HG02973 (cell line): ENCODE results near the gene PTPN4.

Source experiments
- ATAC-seq: cut with Tn5 transposase; IDR thresholded peaks from one replicate; pipeline ENCODE4 v1.9.1; 2021; ENCODE audit warnings: moderate library complexity; ENCODE audit not compliant: unreplicated experiment

PTPN4 gene

GRCh38 chr2:119759451-119760236 lies at the start of gene PTPN4:
PTPN4 (plus strand) TSS chr2:119759922; CDS start chr2:119809854, 49,932 bp downstream.
- ATAC-seq: peak; percentile 95

- ATAC-seq: no peak
These were observed 49.4 kb upstream of the PTPN4 start for GRCh38 chr2:119710281-119710680.

- ATAC-seq: no peak
These were observed 48.4 kb upstream of the PTPN4 start for GRCh38 chr2:119711352-119711751.

GRCh38 chr2:119712571-119712970 lies 47.2 kb upstream of the PTPN4 start:
- ATAC-seq: no peak

GRCh38 chr2:119713819-119714490 lies 45.8 kb upstream of the PTPN4 start:
- no peak for ATAC-seq

GRCh38 chr2:119715409-119716283 lies 44.1 kb upstream of the PTPN4 start:
- no peak for ATAC-seq

- no peak for ATAC-seq
These were observed 43.4 kb upstream of the PTPN4 start for GRCh38 chr2:119716284-119716672.

- no peak for ATAC-seq
These were observed 41.0 kb upstream of the PTPN4 start for GRCh38 chr2:119718501-119719260.

GRCh38 chr2:119719261-119719627 lies 40.5 kb upstream of the PTPN4 start:
- ATAC-seq: no peak

- no peak for ATAC-seq
These were observed 38.7 kb upstream of the PTPN4 start for GRCh38 chr2:119721043-119721442.

GRCh38 chr2:119721462-119721861 lies 38.3 kb upstream of the PTPN4 start:
- no peak for ATAC-seq

- ATAC-seq: no peak
These were observed 37.8 kb upstream of the PTPN4 start for GRCh38 chr2:119721904-119722303.

GRCh38 chr2:119723186-119723585 lies 36.5 kb upstream of the PTPN4 start:
- ATAC-seq: no peak

- ATAC-seq: no peak
These were observed 35.8 kb upstream of the PTPN4 start for GRCh38 chr2:119723784-119724467.

- no peak for ATAC-seq
These were observed 34.9 kb upstream of the PTPN4 start for GRCh38 chr2:119724656-119725485.

GRCh38 chr2:119727493-119727892 lies 32.2 kb upstream of the PTPN4 start:
- no peak for ATAC-seq

- ATAC-seq: no peak
These were observed 31.3 kb upstream of the PTPN4 start for GRCh38 chr2:119728421-119728820.

- ATAC-seq: no peak
These were observed 29.0 kb upstream of the PTPN4 start for GRCh38 chr2:119730671-119731177.

GRCh38 chr2:119731983-119732382 lies 27.7 kb upstream of the PTPN4 start:
- no peak for ATAC-seq
